A673 (cell line): Measurements from ENCODE around the gene MBTPS1.

Source experiments
- EZH2 ChIP-seq: fragments of 200-600 bp; sonication (generic); IDR thresholded peaks from 2 replicates; pipeline ENCODE4 v1.6.1; 2017; ENCODE audit warnings: borderline replicate concordance, low read depth, mild to moderate bottlenecking, mixed read lengths, antibody characterized with exemption, low read length; ENCODE audit not compliant: poor library complexity, severe bottlenecking
- TF ChIP-seq, protein P1 (sequence below): fragments of 300-800, 200-600 bp; sonication (generic); conservative IDR thresholded peaks from 2 replicates; pipeline ENCODE4 v1.5.1; 2017; ENCODE audit warnings: low read depth, mild to moderate bottlenecking, antibody characterized with exemption, low read length, moderate library complexity, mixed read lengths

- no peak for TF ChIP-seq EZH2
- TF ChIP-seq, protein P1, sequence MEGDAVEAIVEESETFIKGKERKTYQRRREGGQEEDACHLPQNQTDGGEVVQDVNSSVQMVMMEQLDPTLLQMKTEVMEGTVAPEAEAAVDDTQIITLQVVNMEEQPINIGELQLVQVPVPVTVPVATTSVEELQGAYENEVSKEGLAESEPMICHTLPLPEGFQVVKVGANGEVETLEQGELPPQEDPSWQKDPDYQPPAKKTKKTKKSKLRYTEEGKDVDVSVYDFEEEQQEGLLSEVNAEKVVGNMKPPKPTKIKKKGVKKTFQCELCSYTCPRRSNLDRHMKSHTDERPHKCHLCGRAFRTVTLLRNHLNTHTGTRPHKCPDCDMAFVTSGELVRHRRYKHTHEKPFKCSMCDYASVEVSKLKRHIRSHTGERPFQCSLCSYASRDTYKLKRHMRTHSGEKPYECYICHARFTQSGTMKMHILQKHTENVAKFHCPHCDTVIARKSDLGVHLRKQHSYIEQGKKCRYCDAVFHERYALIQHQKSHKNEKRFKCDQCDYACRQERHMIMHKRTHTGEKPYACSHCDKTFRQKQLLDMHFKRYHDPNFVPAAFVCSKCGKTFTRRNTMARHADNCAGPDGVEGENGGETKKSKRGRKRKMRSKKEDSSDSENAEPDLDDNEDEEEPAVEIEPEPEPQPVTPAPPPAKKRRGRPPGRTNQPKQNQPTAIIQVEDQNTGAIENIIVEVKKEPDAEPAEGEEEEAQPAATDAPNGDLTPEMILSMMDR: no peak
Observed at GRCh38 chr16:84150926-84151325, 34.2 kb upstream of the MBTPS1 start.
